GM12872 (cell line): ENCODE results near the gene ARHGAP44.

Source experiments
- TF ChIP-seq, protein P1 (sequence below): IDR thresholded peaks from 3 replicates; pipeline ENCODE4 v1.5.1; 2011; ENCODE audit warnings: low read depth, mild to moderate bottlenecking, low read length, moderate library complexity; ENCODE audit not compliant: insufficient read depth

ARHGAP44 gene

DNA sequence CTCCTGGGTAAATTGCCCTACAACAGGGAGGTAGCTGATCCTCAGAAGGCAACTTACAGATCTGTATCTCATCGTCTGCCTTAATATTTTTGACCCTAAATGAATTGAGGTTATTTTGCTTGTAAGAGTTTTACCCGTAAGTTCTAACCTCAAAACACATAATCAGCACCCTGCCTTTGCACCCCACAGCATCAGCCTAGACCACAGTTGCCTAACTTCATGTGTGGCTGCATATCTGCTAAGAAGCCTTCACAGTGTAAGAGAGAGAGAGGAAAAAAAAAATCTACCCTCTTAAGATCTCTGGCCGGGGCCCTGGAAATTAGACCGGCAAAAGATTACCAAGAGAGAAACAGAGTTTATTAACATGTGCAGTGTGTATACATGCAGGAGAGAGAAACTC is 76.9 kb downstream of the ARHGAP44 start:
- TF ChIP-seq, protein P1, sequence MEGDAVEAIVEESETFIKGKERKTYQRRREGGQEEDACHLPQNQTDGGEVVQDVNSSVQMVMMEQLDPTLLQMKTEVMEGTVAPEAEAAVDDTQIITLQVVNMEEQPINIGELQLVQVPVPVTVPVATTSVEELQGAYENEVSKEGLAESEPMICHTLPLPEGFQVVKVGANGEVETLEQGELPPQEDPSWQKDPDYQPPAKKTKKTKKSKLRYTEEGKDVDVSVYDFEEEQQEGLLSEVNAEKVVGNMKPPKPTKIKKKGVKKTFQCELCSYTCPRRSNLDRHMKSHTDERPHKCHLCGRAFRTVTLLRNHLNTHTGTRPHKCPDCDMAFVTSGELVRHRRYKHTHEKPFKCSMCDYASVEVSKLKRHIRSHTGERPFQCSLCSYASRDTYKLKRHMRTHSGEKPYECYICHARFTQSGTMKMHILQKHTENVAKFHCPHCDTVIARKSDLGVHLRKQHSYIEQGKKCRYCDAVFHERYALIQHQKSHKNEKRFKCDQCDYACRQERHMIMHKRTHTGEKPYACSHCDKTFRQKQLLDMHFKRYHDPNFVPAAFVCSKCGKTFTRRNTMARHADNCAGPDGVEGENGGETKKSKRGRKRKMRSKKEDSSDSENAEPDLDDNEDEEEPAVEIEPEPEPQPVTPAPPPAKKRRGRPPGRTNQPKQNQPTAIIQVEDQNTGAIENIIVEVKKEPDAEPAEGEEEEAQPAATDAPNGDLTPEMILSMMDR: no peak

DNA sequence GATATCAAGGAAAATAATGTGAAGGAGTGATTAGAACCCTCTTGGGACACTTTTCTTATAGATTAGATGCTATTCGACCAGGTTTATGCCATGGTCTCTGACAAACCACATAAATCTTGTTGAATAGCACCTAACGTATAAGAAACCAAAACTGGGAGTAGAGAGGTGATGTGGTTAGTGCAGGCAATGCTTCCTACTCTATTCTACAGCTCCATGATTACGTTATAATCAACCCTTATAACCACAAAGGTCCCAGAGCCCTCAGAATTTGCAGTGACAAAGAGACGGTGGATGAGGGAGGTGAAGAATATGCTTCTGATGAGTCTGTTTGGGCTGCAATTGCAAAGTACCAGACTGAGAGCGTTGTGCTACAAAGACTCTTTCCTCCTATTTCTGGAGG is 78.4 kb downstream of the ARHGAP44 start:
- TF ChIP-seq, protein P1: no peak

DNA sequence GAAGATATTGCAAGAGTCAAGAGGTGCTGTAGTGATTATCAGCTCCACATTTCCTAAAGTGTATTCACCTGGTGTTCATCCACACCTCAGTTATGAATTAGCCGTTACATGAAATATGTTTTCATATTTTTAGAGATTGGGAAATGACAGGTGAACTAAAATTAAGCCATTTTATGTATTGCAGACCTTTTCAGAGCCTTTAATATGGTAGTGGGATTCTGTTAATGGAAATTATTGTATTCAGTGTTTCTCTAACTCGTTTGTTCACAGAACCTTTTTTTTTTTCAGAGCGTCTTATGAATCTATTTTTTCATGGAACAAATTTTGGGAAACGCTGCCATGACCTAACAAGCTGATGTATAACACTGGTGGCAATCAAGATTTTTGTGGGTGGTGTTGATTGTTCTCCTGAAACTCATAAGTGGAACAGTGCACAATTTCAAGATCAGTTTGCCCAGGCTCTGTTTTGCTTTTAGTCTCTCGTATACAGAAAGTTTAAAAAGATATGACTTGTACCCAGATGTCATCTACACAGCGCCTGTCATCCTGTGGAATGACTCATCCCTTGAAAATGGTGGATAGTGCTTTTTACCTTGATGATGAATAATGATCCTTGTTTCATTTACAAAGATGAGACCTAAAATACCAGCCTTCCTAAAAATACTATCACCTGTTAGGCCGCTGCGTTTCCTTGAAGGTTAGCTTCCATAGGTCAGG is 88.8 kb downstream of the ARHGAP44 start:
- TF ChIP-seq, protein P1: no peak

DNA sequence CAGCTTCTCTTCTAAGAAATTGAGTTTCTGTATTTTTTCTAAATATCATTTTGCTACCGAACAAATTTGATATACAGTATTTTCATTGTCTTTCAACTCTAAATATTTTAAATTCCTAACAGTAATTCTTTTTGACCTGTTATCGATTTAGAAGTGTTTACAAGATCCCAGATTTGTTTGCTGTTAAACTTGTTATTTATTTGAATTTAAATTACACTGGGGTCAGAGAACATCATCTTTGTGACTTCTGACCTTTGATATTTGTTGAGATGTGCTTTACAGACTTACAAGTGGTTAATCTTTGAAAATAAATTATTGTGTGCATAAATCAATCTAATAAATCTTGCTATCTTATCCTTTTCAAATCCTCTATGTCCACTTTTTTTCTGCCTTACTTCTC is 94.2 kb downstream of the ARHGAP44 start:
- TF ChIP-seq, protein P1: no peak

DNA sequence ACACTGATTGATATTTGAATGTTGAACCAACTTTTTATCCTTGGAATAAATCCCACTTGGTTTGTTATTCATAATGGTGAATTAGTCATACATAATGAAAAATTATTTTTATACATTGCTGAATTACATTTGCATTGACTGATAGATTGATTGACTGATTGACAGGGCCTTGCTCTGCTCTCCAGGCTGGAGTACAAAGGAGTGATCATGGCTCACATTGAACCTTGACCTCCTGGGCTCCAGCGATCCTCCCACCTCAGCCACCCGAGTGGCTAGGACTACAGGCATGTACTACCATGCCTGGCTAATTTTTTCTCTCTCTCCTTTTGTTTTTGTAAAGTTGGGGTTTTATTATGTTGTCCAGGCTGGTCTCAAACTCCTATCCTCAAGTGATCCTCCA is 97.8 kb downstream of the ARHGAP44 start:
- TF ChIP-seq, protein P1: no peak

DNA sequence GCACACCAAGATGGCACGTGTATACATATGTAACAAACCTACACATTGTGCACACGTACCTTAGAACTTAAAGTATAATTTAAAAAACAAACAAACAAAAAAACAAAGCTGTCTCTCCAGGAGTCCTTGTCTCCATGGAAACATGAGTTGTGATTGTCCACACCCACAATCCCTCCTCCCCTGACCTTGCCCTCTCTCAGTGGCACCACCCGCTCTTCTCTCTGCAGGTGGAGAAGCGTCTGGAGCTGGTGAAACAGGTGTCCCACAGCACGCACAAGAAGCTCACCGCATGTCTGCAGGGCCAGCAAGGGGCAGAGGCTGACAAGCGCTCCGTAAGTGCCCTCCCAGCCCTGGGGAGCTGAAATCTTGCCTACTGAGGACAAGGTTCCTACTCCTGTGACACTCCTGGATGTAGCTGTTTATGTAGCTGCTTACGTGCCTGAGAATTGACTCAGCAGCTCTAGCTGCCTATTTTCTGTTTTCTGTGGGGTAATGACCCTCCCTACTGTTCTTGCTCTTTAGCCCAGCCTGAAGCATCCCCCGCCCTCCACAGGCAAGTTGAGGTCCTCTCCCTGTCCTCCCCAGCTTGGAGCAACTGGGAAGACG is 107.0 kb downstream of the ARHGAP44 start:
- TF ChIP-seq, protein P1: no peak

DNA sequence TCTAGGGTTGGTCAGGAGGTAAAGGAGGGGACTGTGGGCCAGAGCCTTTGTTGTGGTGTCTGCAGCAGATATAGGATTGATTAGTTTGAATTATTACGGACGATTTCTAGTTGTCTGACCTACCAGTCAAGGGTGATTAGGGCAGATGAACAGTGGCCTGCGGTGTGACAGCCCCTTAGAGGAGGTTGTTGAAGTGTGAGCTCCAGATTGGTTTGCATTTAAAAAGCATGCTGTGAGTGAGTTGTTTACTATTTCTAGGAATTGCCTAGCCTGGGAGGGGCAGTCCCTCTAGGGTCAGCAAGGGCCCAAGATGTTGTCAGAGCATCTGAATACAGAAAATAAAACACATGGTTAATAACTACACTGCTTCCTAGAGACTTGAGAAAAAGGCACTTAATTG is 108.8 kb downstream of the ARHGAP44 start:
- TF ChIP-seq, protein P1: no peak
